KBM-7 (cell line): ENCODE results near the gene NDUFB5.

ENCODE experiments used
- DNase-seq: peaks from one replicate; pipeline ENCODE4 v3.0.0-alpha.2; 2015
- in situ Hi-C: fragments of 300-500 bp; cut with MboI; formaldehyde crosslinking; loops from 2 replicates; pipeline ENCODE4 v1.14.3; 2020; ENCODE audit warnings: low sequenced_read_pairs, low pct_unique_long_range_greater_than_20kb, mixed read lengths

NDUFB5 gene

DNA sequence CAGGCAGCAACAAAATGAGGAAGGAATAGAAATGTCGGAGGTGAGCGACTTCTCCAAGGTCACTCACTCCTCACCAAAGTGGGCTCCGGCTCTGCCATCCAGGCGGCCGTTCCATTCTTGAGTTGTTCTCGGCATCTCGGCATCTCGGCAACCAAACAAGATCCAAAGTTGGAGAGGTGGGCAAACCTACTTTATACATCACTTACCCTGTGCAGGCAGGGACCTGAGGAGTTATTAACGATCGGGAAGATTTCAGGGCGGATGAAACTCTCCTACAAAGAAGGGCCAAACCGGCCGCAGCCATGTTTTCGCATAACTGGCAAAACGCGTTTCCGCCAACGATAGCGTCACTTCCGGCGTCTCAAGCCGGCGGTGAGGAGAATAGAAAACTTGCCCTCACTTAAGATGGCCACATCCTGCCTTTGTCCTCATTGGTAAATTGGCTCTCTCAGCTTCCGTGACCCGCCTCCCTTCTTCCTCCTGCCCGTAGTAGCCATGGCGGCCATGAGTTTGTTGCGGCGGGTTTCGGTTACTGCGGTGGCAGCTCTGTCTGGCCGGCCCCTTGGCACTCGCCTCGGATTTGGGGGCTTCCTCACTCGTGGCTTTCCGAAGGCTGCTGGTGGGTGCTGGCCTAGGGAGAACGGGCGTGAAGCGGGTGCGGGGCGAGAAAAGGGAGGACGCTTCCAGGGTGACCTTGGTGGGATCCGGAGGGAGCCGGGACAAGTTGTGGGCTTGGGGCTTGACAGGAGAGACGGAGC lies at the start of gene NDUFB5, which contains the start of gene MRPL47:
Gene NDUFB5, plus strand, starts transcription at position 474 of the 758 bp plus-strand sequence. Its CDS starts 22 bp downstream, at position 496.
Gene MRPL47, minus strand, starts transcription at position 318 of the 758 bp plus-strand sequence. Its CDS starts 14 bp downstream, at position 304.
- in situ Hi-C loops: no loop called here
- DNase-seq: peak; percentile 98

- in situ Hi-C loops: loop anchor here (25.0 kb wide), 1 partner anchor 222 kb away; the partner anchor contains the start of gene MFN1
Measured at GRCh38 chr3:179558742-179559364, 45.7 kb upstream of the NDUFB5 start.

GRCh38 chr3:179560791-179561190 lies 43.8 kb upstream of the NDUFB5 start:
- DNase-seq: no peak
- in situ Hi-C loops: loop anchor here (25.0 kb wide), 1 partner anchor 223 kb away; the partner anchor contains the start of gene MFN1

More at GRCh38 chr3:179558742-179559364, 45.7 kb upstream of the NDUFB5 start:
- peak; percentile 72 for DNase-seq

- in situ Hi-C loops: loop anchor here (25.0 kb wide), 1 partner anchor 225 kb away; the partner anchor contains the start of gene MFN1
- peak; percentile 100 for DNase-seq
Measured at GRCh38 chr3:179562591-179563270, 41.9 kb upstream of the NDUFB5 start, which contains the start of gene ACTL6A. Gene ACTL6A (plus strand): TSS chr3:179562926. CDS start chr3:179563093, 167 bp downstream.

DNA sequence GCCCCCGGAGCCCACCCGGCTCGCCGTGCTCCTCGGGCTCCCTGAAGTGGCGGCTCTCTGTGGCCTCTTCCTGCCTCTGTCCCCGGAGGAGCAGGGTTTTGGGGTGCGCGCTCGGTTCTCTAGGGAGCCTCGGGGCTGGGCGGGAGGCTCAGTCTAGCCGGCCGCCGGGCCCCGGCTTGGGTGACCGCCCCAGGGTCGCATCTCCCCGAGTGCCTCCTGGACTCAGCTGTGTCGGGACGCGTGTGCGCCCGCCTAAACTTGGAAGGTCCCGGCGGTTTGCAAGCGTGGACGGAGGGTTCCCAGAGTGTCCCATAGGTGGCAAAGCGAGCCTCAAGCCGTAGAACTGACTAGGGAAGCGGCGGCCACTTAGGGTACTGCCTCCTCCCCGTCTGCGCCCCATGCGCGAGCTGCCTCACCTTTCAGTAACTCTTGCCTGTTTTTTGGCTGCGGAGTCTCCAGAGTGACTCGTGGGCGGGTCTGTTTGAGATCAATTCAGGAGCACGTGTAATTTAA lies 41.3 kb upstream of the NDUFB5 start:
- in situ Hi-C loops: loop anchor here (25.0 kb wide), 1 partner anchor 226 kb away; the partner anchor contains the start of gene MFN1
- peak; percentile 80 for DNase-seq

- in situ Hi-C loops: loop anchor here (25.0 kb wide), 1 partner anchor 228 kb away; the partner anchor contains the start of gene MFN1
Measured at GRCh38 chr3:179565496-179565895, 39.1 kb upstream of the NDUFB5 start.

GRCh38 chr3:179580992-179581391 lies 23.6 kb upstream of the NDUFB5 start:
- in situ Hi-C loops: no loop called here
- DNase-seq: no peak

More at GRCh38 chr3:179565496-179565895, 39.1 kb upstream of the NDUFB5 start:
- DNase-seq: no peak

DNA sequence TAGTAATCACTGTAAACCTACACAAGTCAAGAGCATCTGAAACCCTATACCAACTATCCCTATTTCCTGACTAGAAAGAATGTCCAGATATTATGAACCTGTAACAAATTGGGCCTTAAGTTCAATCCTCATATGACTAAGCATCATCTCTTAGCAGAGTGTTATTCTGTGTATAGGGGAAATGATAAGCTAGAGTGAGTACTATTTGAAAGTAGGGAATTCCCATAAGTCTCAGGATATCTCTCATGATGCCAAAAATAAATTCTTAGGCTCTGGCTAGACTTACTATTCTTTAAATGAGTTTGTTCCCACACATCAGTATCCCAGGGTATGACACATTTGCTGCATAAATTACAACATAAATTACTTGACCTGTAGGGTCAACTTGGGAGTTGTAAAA lies 15.5 kb upstream of the NDUFB5 start:
- in situ Hi-C loops: no loop called here
- no peak for DNase-seq

DNA sequence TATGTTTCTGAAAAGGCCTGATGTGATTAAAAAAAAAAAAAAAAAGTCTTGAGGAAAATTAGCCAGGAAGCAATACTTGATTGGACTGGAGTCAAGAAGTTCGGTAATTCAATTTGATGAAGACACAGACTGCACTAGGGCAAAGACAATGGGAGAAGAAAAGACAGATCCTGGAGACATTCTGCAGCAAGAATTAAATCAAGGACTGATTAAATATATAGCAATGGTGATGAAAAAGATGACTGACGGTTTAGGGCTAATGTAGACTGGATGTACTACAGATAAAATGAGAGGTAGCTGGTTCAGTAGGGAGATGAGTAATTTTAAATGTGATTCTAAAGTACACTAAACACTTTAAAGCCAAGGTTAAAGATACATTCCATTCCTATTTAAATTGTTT lies 13.9 kb upstream of the NDUFB5 start:
- in situ Hi-C loops: no loop called here

DNA sequence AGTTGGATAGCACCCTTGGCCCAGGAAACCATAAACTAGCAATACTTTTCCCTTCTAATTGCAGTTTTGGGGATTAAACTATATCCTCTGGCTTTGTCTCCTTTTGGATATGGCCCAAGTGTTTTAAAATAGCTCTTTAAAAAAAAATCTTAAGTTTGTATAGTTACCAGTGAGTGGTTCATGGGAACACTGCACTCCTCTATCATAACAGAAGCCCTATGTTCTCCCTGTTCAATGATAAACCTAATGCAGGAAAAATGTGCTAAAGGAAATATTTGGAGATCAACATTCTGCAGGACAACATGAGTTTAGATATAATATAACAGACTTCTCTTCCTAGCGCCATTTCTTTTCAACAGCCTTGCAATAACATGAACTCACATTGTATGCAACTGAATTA lies 13.3 kb upstream of the NDUFB5 start:
- DNase-seq: no peak
- in situ Hi-C loops: no loop called here

More for the DNA sequence above, 13.9 kb upstream of the NDUFB5 start:
- no peak for DNase-seq

DNA sequence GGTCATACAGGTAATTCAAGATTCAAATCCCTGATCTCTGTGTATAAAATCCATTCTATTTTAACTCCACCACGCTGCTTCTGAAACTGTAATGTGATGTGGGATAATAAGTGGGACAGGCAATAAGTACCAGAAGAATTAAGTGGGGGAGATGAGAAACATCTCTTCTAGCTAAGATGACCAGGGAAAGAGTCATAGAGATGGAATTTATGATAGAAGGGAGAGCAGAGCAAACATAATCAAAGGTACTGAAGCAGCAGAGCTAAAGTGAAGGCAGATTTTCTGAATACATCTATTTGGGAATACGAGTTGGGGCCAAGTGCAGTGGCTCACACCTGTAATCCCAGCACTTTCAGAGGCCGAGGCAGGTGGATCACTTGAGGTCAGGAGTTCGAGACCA lies 5.1 kb upstream of the NDUFB5 start:
- in situ Hi-C loops: no loop called here
- DNase-seq: no peak

DNA sequence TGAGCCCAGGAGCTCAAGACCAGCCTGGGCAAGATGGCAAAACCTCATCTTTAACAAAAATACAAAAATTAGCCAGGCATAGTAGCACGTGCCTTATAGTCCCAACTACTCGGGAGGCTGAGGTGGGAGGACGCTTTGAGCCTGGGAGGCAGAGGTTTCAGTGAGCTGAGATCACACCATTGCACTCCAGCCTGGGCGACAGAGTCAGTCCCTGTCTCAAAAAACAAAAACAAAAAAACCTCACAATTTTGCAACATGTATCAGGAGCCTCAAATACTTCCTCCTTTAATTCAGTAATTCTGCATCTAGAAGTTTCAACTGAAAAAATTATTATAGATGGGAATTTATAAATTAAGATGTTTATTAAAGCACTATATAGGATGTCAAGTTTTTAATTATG lies 1.3 kb upstream of the NDUFB5 start:
- peak; percentile 16 for DNase-seq
- in situ Hi-C loops: no loop called here

GRCh38 chr3:179603831-179604230 lies 763 bp upstream of the NDUFB5 start:
- DNase-seq: no peak
- in situ Hi-C loops: no loop called here

DNA sequence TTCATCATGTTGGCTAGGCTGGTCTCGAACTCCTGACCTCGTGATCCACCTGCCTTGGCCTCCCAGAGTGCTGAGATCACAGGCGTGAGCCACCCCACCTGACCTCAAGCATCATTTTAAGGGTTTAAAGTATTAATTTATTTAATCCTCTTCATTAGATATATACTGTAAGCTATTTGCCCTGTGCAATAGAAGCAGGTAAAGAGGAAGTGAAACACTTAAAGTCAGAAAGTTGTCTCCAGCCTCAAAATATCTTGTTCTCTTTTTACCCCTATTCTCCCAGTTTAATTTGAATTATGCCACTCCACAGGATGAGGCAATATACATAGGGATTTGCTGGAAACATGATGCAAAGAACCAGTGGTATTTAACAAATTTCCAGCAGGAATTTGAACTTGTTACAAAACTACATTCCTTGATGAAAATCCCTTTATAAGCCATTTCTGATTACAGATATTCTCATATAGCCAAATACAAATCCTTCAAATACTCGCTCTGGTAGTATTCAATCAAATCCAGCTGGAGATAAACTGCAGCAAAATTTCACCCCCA lies 2.0 kb downstream of the NDUFB5 start:
- no peak for DNase-seq
- in situ Hi-C loops: no loop called here

DNA sequence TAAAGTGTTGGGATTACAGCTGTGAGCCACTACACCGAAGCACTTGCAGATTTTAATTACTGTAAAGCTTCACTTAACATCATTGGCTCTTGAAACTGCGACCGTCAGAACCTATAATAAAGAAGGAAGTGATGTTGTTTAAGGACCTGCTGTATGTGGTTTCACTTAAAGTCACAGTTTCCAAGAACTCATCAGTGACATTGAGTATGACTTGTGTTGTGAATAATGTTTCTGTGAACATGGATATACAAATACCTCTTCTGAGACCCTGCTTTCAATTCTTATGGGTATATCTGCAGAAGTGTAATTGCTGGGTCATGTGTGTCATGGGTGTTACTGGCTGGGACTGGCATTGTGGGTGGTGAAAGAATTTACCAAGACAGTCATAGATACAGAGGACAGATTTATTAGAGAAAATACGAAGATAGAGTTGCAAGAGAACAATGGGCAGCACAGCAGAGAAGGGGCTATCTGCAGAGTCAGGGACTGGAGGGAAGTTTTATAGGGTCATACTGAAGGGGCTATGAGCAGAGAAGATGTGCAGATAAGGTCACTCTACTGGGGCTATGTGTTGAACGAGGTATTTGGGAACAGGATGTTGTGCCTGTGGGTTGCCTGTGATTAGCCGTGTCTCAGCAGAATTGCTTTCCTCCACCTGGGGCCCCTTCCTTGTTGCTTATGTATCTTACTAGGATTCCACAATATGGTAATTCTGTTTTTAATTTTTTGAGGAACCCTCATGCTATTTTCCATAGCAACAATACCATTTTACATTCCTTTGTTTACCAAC lies 4.5 kb downstream of the NDUFB5 start:
- peak; percentile 66 for DNase-seq
- in situ Hi-C loops: no loop called here

- in situ Hi-C loops: no loop called here
- DNase-seq: no peak
Measured at GRCh38 chr3:179610066-179610465, 5.5 kb downstream of the NDUFB5 start.

GRCh38 chr3:179613807-179614206 lies 9.2 kb downstream of the NDUFB5 start:
- in situ Hi-C loops: no loop called here
- no peak for DNase-seq

- in situ Hi-C loops: no loop called here
- no peak for DNase-seq
Measured at GRCh38 chr3:179615458-179616173, 11.0 kb downstream of the NDUFB5 start.
